Measurements from ENCODE around the gene LAMC2.

GRCh38 chr1:183148599-183148998 is 37.5 kb upstream of the LAMC2 start:
- no peak for TF ChIP-seq POLR2A (IDR thresholded peaks at IDR 0.05)
- no peak for TF ChIP-seq CTCF (IDR thresholded peaks at IDR 0.05)
